NCI-H446 (cell line): ENCODE measurements around the gene GIGYF2.

ENCODE experiments used
- DNase-seq, 2 experiments: peaks; one replicate each; lab custom pipeline; 2025; lab: John Stamatoyannopoulos, UW

The GIGYF2 gene

DNA sequence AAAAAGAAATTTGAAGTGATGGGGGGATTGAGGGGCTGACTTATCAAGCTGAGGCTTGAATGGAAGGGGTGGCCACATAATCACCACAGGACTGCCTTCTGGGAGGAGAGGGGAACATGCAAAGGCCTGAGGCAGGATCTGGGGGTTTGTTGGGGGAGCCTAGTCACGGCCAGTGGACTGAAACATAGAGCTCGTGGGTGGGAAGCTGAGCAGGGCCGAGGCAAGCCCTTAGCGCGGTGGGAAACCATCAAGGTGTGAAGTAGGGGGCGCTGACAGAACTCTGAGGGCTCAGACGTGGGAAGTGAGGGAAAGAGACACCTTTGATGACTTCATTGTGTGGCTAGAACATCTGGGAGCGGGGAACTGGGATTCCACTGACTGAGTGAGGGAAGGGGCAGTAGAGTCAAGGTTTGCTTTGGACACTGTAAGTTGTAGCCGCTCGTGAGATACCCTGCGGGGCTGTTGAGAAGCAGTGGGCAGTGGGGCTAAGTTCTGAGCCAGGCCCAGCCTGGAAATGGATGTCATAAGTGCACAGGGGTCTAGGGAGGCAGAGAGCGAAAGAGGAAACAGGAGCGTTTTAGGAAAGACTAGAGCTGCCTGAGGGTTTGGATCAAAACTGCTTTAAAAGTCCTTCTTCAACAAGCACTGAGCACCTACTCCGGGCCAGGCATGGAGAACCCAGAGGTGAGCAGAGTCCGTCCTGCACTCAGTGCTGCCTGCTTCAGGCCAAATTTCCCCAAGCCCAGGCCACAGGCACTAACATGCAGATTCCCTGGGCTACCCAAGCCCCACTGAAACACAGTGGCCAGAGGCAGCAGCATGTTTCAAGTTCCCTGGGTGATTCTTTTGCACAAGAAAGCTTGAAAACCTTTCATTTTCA is 172.2 kb downstream of the GIGYF2 start:
- DNase-seq: no peak

DNA sequence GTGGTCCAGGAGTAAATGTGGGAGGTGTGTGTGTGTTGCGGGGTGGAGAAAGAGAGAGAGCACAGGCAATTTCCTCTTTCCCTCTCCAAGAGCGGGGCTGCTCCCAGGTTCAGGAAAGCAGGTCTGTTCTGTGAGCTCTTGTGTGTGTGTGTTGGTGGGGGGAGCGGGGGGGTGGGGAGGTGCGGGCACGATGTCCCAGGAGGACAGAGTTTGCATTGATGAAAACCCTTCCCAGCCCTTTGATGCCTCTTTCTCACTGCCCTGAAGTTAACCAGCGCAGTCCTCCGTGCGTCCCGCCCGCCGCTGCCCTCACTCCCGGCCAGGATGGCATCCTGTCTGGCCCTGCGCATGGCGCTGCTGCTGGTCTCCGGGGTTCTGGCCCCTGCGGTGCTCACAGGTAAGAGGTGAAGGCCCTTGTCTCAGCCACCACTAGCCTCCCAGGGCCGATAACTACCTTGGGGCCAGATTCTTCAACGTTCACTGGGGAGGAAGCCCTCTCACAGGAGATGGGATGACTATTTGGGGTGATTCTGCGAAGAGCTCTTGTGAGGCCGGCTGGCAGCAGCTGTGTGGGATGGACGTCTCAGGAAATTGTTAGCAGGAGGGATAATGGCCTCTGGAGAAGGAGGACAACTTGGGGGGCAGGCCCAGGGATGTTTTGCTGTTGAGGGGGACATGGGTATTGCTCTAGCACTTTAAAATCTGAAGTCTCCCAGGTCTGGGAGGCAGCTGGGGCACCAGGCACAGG is 173.1 kb downstream of the GIGYF2 start, which contains the start of gene SNORC:
TSS of gene SNORC (plus strand) at position 247 of the 748 bp plus-strand sequence. CDS start at position 325, 78 bp downstream.
- DNase-seq: no peak

DNA sequence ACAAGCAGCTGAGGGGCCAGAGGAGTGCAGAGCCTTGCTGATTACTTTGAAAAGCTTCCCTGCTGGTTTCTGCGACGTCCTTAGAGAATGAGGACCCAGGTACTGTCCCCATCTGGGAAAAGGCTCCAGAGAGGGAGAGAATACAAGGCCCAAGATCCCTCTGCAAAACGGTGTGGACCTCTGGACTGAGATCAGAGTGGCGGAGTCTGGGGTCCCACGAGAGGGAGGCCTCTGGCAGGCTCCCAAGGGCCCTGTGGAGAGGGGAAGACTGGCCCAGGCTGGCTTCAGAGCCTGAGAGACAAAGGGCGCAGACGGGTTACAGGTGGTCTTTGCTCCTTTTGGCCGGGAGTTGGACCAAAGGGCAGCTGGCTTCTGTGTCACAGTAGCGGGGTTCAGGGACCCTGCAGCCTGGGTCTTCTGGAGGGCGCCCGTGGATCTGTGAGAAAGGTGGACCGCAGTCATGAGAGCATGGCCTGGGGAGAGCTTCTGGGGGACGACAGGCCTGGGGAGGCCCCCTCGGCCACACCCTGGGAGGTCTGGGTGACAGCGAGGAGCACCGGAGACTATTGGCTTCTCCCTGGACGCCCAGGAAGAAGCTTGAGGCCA is 173.7 kb downstream of the GIGYF2 start:
- no peak for DNase-seq

DNA sequence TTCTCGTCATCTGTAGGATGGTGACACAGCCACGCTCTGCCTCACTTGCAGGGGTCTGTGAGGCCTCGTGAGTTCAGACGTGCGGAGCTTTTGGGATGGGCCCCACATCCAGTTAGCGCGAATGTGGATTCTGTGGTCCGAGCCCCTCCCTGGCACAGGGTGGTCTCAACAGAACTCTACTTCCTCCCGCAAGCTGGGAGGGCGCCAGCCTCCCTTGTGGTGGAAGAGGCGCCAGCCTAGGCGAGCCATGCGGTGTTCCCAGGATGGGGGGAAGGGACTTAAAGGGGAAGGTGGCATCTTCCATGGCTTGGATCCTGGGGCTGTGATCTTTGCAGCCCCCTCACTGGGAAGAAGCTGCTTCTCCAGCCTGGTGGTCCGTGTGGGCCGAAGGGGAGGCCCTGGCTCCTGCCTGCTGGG is 174.3 kb downstream of the GIGYF2 start:
- no peak for DNase-seq

DNA sequence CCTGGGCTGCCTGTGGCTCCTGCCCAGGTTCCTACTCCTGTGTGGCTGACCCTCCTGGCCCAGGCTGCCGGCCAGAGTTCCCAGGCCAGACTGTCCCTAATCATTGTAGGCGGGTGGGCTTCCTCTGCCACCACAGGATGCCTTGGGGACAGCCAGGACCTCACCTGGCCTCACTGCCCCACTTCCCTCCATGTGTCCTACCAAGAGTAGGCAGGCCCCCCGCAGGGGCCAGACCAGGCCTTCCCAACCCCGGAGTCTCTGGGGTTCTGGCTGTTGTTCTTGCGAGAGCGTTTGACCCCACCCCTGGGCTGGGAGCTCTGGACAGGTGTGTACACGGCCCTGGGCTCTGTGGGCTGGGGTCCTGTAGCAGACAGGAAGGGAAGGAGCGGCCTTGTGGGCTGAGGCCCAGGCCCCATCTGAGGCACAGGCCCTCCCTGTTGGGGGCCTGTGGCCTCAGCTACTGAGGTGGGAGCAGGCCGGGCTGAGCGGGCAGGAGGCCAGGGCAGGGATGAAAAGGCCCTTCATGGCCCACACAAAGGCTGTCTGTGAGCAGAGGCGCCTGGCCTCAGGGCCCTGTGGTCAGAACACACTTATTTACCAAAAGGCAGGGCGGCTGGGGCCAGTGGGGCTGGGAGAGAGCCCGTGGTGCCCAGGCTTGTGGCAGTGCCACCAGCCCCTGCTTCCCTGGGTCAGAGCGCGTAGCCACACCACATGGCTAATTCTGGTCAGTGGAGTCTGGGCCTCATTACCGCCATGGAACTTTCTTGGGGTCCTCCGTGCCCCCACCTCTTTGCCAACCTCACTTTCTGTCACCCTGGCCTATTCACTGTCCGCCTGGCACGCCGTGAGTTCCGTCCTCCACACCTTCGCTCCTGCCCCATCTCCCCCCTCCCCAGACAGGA is 175.0 kb downstream of the GIGYF2 start:
- DNase-seq: no peak

DNA sequence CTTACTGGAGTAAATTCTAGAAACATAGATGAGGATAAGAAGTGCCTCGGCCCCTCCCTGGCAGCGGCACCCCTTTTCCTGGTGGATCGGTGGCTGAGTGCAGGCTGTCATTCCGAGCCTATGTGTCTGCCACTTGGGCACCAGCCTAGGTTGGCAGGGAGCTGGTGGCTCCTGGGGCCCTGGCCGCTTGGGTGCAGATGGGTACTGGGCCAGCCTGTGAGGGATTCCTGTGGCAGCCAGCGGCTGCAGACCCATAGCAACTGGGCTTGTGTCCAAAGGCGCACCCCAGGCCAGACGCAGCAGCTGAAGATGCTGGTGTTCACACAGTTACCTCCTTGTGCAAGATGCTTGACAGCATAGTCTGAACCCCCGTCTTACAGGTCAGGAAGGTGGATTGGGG is 175.7 kb downstream of the GIGYF2 start:
- DNase-seq: no peak

DNA sequence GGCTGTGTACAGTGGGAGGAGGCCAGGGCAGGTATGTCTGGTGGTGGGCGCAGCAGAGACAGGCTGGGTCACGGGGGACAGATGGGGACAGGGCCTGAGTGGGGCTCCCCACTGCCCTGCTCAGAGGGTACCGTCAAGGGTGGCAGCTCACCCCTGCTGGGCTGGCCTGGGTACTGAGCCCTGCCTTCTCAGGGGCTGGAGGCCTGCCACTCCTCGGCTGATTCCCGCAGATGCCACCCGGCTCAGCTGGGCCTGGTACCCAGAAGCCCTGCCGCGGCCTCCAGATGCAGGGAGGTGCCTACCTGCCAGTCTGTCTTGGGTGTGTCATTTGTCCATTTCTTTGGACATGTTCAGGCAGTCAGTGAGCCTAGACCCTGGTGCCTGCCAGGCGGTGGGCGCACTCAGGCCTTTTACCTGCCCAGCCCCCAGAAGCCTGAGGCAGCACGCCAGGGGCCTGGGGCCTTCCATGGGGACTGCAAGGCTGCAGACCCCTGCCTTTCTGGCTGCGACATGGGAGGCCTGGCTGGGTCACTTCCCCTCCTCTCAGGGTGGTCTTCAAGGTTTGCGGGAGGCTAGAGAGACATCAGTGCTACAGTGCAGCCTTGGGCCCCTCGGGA is 176.3 kb downstream of the GIGYF2 start:
- no peak for DNase-seq

GRCh38 chr2:232873909-232874641 is 176.9 kb downstream of the GIGYF2 start:
- no peak for DNase-seq

DNA sequence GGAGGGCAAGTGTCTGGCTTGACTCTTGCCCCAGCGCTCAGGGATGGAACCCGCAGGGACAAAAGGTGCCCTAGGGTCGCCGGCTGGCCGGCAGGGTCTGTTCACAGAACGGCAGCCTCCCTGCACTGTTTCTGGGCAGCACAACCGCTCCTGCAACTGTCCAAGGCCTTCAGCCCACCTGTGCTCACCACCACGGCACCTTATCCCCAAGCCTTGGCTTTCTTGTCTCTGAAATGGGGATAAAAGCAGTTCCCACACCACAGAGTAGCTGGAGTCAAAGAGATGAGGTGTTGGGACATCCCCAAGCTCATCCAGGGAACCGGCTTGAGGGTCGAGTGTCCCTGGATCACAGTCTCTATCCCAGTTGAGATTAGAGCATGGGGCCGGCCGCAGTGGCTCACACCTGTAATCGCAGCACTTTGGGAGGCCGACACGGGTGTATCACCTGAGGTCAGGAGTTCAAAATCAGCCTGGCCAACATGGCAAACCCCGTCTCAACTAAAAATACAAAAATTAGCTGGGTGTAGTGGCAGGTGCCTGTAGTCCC is 177.6 kb downstream of the GIGYF2 start:
- no peak for DNase-seq

GRCh38 chr2:232875256-232876121 is 178.4 kb downstream of the GIGYF2 start:
- DNase-seq: no peak

- peak in 1 of 2 experiments; percentile 8 for DNase-seq
Measured at GRCh38 chr2:232876161-232876977, 179.2 kb downstream of the GIGYF2 start.

GRCh38 chr2:232876978-232877441 is 179.9 kb downstream of the GIGYF2 start:
- no peak for DNase-seq

DNA sequence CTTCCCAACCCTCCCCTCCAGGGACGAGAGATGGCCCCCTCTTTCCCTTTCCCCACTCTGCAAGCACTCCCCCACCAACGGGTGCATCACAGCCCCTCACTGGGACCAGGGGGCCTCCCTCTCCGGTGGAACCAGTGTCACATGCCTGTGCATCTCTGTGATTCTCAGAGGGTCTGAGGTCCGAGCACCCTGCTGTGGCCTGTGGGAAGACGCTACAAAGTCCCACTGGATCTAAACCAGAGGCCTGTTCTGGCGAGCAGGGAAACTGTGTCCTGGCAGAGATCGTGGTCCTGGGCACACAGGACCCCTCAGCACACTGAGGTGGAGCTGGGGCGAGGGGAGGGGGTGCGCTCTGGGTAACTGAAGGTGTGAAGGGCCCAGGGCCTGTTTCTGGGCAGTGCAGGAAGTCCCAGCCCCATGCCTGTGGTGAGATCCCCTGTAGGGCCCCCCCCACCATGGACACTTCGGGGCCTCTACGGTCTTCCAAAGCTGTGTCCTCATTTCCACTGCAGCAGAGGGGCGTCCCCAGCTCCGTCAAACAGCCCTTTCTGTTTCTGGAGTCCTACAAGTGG is 180.9 kb downstream of the GIGYF2 start:
- no peak for DNase-seq

GRCh38 chr2:232878855-232879617 is 181.9 kb downstream of the GIGYF2 start:
- no peak for DNase-seq

DNA sequence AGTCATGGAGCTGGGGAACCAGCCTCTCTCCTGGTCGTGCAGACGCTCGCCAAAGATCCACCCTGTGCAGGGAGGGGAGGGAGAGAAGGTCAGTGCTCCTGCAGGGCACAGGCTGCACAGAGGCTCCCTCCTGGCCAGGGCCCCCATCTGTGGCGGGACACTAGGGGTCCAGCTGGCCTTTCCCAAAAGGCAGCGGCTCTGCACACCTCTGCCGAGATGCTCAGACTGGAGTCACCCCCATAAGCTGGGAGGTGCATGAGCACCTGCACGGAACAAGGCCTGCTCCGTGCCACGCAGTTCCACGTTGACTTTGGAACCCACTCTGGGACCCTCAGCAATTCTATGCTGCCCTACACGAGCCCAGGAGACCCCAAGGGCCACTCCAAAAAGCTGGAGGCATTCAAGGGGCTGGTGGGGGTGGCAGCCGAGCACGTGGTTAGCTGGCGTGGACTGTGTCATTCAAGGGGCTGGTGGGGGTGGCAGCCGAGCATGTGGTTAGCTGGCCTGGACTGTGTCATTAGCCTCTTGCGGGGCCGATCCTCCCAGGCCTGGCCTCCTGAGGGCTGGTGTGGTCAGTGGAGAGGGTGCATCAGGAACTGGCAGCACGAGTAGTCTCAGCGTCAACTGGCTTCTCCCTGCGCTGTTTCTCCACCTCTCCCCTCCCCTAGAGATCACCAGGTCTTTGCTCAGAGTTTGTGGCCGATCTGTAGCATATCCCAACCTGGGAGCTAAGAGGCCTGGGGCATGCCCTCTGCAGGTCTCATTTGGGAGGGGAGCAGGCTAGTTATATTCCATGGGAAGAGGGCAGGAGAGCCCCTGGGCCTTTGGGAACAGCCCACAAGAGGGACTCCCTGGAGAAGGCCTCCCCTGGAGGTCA is 182.7 kb downstream of the GIGYF2 start:
- no peak for DNase-seq

GRCh38 chr2:232880764-232881351 is 183.7 kb downstream of the GIGYF2 start:
- no peak for DNase-seq
